Right atrium auricular region (tissue), 2 donors: ENCODE measurements around the gene MYH14. TPM values are rescaled to one million over a fixed set of nuclear protein-coding genes. Genes with fewer than 3 reads are reported as not detected.

Experiments used
- DNase-seq: peaks from one replicate; pipeline ENCODE4 v3.0.0-alpha.2; 2019; ENCODE audit warnings: low spot score
- H3K27ac ChIP-seq, 2 donors: fragments of 200-600 bp; sonication (generic); 1 replicate in 1 of 2; 2 replicates in 1 of 2; pipeline ENCODE4 v1.5.1; 2016 to 2019
- H3K27me3 ChIP-seq, 2 donors: fragments of 200-600 bp; sonication (generic); one replicate each; pipeline versions ENCODE4 v1.5.1 to v1.6.0; 2017 to 2019
- H3K36me3 ChIP-seq: fragments of 200-600 bp; sonication (generic); one replicate; pipeline ENCODE4 v1.5.1; 2016
- H3K4me1 ChIP-seq, 2 donors: fragments of 200-600 bp; sonication (generic); one replicate each; pipeline versions ENCODE4 v1.5.1 to v1.6.0; 2017 to 2019
- H3K4me3 ChIP-seq, 2 donors: fragments of 200-600 bp; sonication (generic); 1 replicate in 1 of 2; 2 replicates in 1 of 2; pipeline ENCODE4 v1.5.1; 2017 to 2019; ENCODE audit warnings: mild to moderate bottlenecking in 1 of 2, moderate library complexity in 1 of 2
- H3K9me3 ChIP-seq, 2 donors: fragments of 200-600 bp; sonication (generic); one replicate each; pipeline ENCODE4 v1.5.1; 2019
- total RNA-seq, 2 donors: library from RNA; depleted of rRNA; stranded (reverse); fragments of >200 nt; gene quantifications; one replicate each; pipeline ENCODE4 v1.1.0, GENCODE V29; 2016
- TF ChIP-seq, protein P1 (sequence below), 2 donors: fragments of 200-600 bp; sonication (generic); IDR thresholded peaks; one replicate each; pipeline ENCODE4 v1.5.1; 2019; ENCODE audit warnings: antibody characterized with exemption in 2 of 2

Gene MYH14
- total RNA-seq, 2 donors from 2014 or later, result 40.9 to 44.5 TPM

DNA sequence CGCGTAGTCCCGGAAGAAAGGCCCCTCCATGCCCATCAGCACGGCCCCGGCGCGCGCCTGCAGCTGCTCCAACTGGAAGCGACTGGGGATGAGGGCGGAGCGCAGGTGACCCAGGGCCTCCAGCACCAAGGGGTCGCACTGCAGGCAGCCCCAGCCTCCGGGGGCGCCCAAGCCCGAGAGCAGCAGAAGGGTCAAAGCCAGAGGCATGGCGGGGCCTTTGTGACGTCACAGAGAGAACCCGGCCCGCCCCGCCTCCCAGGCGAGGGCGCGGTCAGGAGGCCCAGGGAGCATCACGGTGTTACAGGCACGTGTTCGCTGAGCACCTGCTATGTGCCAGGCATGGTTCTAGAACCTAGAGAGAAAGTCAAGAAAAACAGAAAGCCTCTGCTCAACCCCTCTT is 40.4 kb upstream of the MYH14 start, which contains the start of gene IZUMO2:
Gene IZUMO2, minus strand, starts transcription at position 294 of the 400 bp plus-strand sequence. Its CDS starts 87 bp downstream, at position 207.
- TF ChIP-seq, protein P1, sequence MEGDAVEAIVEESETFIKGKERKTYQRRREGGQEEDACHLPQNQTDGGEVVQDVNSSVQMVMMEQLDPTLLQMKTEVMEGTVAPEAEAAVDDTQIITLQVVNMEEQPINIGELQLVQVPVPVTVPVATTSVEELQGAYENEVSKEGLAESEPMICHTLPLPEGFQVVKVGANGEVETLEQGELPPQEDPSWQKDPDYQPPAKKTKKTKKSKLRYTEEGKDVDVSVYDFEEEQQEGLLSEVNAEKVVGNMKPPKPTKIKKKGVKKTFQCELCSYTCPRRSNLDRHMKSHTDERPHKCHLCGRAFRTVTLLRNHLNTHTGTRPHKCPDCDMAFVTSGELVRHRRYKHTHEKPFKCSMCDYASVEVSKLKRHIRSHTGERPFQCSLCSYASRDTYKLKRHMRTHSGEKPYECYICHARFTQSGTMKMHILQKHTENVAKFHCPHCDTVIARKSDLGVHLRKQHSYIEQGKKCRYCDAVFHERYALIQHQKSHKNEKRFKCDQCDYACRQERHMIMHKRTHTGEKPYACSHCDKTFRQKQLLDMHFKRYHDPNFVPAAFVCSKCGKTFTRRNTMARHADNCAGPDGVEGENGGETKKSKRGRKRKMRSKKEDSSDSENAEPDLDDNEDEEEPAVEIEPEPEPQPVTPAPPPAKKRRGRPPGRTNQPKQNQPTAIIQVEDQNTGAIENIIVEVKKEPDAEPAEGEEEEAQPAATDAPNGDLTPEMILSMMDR (IDR thresholded peaks at IDR 0.05), result no peak
- Histone ChIP-seq H3K4me3 (no peak within 1 kb of the TSS), H3K36me3 (no peaks in the 10 kb centered on the region), H3K27me3 (no peaks in the 10 kb centered on the region), H3K27ac (no peak within 1 kb of the TSS), H3K9me3 (peaks cover 0 to 13% of the 10 kb centered on the region in 2 donors), H3K4me1 (no peaks in the 10 kb centered on the region)
- DNase-seq, result no peak

DNA sequence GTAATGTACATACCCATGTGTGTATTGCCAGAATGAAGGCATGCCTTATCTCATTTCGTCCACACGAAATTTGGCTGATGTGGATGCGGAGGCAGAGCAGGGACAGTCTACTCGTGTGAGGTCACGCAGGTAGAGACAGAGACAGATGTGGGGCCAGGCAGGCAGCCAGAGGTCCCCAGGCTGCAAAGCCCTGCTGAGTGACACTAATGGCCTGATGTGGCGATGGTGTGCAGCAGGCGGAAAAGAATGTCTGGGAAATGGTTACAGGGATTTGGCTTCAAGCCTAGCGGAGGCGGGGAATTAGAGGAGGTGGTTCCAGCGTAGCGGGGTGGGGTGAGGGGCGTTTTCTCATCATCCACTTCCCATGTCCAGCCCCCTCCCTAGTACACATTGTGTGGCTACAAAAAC is 36.1 kb upstream of the MYH14 start:
- H3K4me1 ChIP-seq, result no peaks in the 10 kb centered on the region
- H3K27me3 ChIP-seq, result no peaks in the 10 kb centered on the region

DNA sequence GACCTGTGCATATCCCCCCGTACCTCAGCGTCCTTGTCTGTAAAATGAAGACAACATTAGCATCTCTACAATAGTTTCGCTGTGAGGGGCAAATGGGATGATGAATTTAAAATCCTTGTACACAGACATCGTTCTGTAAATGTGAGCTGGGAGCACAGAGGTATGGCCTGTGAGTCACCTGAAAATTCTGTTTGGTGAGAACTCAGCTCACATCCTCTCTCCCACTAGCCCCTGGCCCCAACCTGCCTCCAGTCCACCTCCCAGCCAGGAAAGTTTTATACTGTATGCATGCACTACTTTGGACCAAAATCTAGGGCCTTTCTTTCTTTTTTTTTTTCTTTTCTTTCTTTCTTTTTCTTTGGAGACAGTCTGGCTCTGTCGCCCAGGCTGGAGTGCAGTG is 31.7 kb upstream of the MYH14 start:
- Histone ChIP-seq H3K27ac (no peak overlapping the region), H3K27me3 (no peaks in the 10 kb centered on the region), H3K36me3 (no peaks in the 10 kb centered on the region), H3K4me1 (no peaks in the 10 kb centered on the region), H3K9me3 (no peaks in the 10 kb centered on the region), H3K4me3 (no peak overlapping the region)
- TF ChIP-seq, protein P1 (IDR thresholded peaks at IDR 0.05), result no peak
- DNase-seq, result no peak

More for the DNA sequence above, 36.1 kb upstream of the MYH14 start:
- no peaks in the 10 kb centered on the region for H3K9me3 ChIP-seq
- H3K36me3 ChIP-seq, result no peaks in the 10 kb centered on the region
- no peak overlapping the region for H3K27ac ChIP-seq
- TF ChIP-seq, protein P1 (IDR thresholded peaks at IDR 0.05), result no peak
- no peak for DNase-seq
- no peak overlapping the region for H3K4me3 ChIP-seq

DNA sequence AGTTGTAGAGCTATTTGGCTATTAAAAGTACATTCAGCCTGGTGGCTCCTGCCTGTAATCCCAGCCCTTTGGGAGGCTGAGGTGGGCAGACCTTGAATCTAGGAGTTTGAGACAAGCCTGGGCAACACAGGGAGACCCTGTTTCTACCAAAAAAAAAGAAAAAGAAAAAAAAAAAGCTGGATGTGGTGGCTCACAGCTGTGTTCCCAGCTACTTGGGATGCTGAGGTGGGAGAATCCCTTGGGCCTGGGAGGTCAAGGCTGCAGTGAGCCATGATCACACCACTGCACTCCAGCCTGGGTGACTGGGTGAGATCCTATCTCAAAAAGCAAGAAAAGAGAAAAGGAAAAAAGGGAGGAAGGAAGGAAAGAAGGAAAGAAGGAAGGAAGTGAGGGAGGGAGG is 30.7 kb upstream of the MYH14 start:
- H3K27me3 ChIP-seq, result no peaks in the 10 kb centered on the region
- H3K4me1 ChIP-seq, result no peaks in the 10 kb centered on the region
- no peak overlapping the region for H3K4me3 ChIP-seq
- DNase-seq, result no peak
- H3K27ac ChIP-seq, result no peak overlapping the region
- TF ChIP-seq, protein P1 (IDR thresholded peaks at IDR 0.05), result no peak
- no peaks in the 10 kb centered on the region for H3K9me3 ChIP-seq
- no peaks in the 10 kb centered on the region for H3K36me3 ChIP-seq

DNA sequence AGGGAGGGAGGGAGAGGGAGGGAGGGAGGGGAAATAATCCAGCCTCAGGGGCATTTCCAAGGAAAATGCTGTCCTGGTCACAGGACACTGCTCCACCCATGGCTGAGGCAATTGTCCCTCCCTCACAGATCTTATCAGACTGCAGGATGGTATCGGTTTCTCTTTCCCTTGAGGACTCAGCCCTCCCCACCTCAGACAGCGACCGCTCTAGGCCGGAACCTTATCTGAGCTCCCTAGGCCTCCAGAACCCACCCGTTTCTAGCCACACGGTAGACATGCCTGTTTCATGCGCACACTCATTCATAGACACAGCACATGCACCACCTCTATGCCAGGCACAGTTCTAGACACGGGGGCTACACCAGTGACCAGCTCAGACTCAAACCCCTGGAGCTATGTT is 30.3 kb upstream of the MYH14 start:
- H3K27me3 ChIP-seq, result no peaks in the 10 kb centered on the region
- TF ChIP-seq, protein P1 (IDR thresholded peaks at IDR 0.05), result no peak

DNA sequence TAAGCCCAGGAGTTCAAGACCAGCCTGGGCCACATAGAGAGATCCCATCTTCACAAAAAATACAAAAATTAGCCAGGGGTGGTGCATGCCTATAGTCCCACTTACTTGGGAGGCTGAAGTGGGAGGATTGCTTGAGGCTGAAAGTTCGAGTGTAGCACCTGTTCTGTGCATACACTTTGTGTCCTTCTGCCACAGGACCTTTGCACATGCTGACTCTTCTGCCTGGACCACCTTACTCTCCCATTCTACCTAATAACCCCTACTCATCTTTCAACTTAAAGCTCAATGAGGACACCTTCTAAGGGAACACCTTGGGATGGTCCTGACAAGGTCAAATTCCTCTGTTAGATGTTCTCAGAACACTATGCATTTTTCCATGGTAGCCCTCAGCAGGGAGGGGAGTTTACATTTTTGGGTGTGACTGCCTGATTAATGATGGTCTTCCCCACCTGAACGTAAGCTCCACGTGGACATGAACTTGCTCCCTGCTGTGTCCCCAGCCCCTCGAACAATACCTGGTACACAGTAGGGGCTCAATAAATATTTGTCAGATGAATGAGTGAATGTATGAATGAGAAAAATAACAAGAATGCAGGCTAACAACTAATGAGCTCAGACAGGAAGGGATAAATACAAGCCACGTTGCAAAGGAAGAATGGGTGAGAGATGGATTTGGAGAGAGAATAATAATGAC is 29.2 kb upstream of the MYH14 start:
- H3K4me3 ChIP-seq, result no peak overlapping the region
- TF ChIP-seq, protein P1 (IDR thresholded peaks at IDR 0.05), result no peak
- H3K9me3 ChIP-seq, result no peaks in the 10 kb centered on the region
- no peak for DNase-seq
- H3K4me1 ChIP-seq, result no peaks in the 10 kb centered on the region
- H3K36me3 ChIP-seq, result no peaks in the 10 kb centered on the region
- H3K27ac ChIP-seq, result no peak overlapping the region
- no peaks in the 10 kb centered on the region for H3K27me3 ChIP-seq

More for the DNA sequence above, 30.3 kb upstream of the MYH14 start:
- no peak overlapping the region for H3K27ac ChIP-seq
- H3K4me1 ChIP-seq, result no peaks in the 10 kb centered on the region
- H3K4me3 ChIP-seq, result no peak overlapping the region
- H3K9me3 ChIP-seq, result no peaks in the 10 kb centered on the region
- H3K36me3 ChIP-seq, result no peaks in the 10 kb centered on the region
- DNase-seq, result no peak
